Uterus (tissue), 4 donors: ENCODE results near the gene ITPR2. TPM values are rescaled to one million over a fixed set of nuclear protein-coding genes. Genes with fewer than 3 reads are reported as not detected.
"Not testable (repeated sequence)": the region's sequence is repeated elsewhere in the genome, so short reads cannot be mapped to it uniquely, and the experiment has no call there.

Experiments used
- DNase-seq, 2 donors: peaks; one replicate each; pipeline ENCODE4 v3.0.0-alpha.2; 2019 to 2020
- H3K27ac ChIP-seq, 2 donors: fragments of 200-600 bp; sonication (generic); 1 replicate in 1 of 2; 2 replicates in 1 of 2; pipeline ENCODE4 v1.5.1; 2016 to 2018
- H3K27me3 ChIP-seq, 2 donors: fragments of 200-600 bp; sonication (generic); one replicate each; pipeline ENCODE4 v1.5.1; 2018 to 2019; ENCODE audit warnings: control low read depth in 1 of 2
- H3K36me3 ChIP-seq, 2 donors: fragments of 200-600 bp; sonication (generic); one replicate each; pipeline ENCODE4 v1.5.1; 2019; ENCODE audit warnings: control low read depth in 1 of 2
- H3K4me1 ChIP-seq, 2 donors: fragments of 200-600 bp; sonication (generic); one replicate each; pipeline ENCODE4 v1.5.1; 2018 to 2019; ENCODE audit warnings: control low read depth in 1 of 2
- H3K4me3 ChIP-seq, 2 donors: fragments of 200-600 bp; sonication (generic); 1 replicate in 1 of 2; 2 replicates in 1 of 2; pipeline ENCODE4 v1.5.1; 2018 to 2019; ENCODE audit warnings: mild to moderate bottlenecking in 1 of 2
- H3K9me3 ChIP-seq, 2 donors: fragments of 200-600 bp; sonication (generic); one replicate each; pipeline ENCODE4 v1.5.1; 2019; ENCODE audit warnings: control low read depth in 1 of 2
- POLR2A ChIP-seq, 2 donors: fragments of 450-650 bp; IDR thresholded peaks; one replicate each; pipeline ENCODE4 v1.6.1; 2016; ENCODE audit warnings: antibody characterized with exemption in 2 of 2, mild to moderate bottlenecking in 1 of 2, moderate library complexity in 1 of 2
- intact Hi-C: fragments of 100-400 bp; cut with DNase I; formaldehyde crosslinking; loops from one replicate; pipeline ENCODE4 v1.15.1; 2023; ENCODE audit warnings: low total_unique reads
- total RNA-seq, 4 donors: library from RNA; depleted of rRNA in 3 of 4; stranded (reverse); fragments of >200 nt in 3 of 4; gene quantifications; one replicate each; pipeline versions ENCODE4 v1.1.0 to v1.2.4, GENCODE V29; 2014 to 2023
- TF ChIP-seq, protein P1 (sequence below), 4 experiments: fragments of 200-600 bp in 2 of 4; fragments of 450-650 bp in 2 of 4; sonication (generic) in 2 of 4; IDR thresholded peaks; one replicate each; pipeline ENCODE4 v1.5.1; 2016 to 2019; ENCODE audit warnings: antibody characterized with exemption in 4 of 4, mild to moderate bottlenecking in 2 of 4, moderate library complexity in 1 of 4
- donor health status: DM: yes; HTN: yes; CAD: no.

Gene ITPR2
- total RNA-seq, 4 donors from 2014 or later, result 53.5 to 271 (median 60.4) TPM

- Histone ChIP-seq H3K27ac (no peak overlapping the region), H3K4me1 (no peaks in the 10 kb centered on the region), H3K9me3 (no peaks in the 10 kb centered on the region), H3K4me3 (no peak overlapping the region), H3K27me3 (no peaks in the 10 kb centered on the region), H3K36me3 (no peaks in the 10 kb centered on the region)
- DNase-seq, result no peak
- intact Hi-C loops, result no loop called here
- no peak for TF ChIP-seq POLR2A (IDR thresholded peaks at IDR 0.05)
- TF ChIP-seq, protein P1, sequence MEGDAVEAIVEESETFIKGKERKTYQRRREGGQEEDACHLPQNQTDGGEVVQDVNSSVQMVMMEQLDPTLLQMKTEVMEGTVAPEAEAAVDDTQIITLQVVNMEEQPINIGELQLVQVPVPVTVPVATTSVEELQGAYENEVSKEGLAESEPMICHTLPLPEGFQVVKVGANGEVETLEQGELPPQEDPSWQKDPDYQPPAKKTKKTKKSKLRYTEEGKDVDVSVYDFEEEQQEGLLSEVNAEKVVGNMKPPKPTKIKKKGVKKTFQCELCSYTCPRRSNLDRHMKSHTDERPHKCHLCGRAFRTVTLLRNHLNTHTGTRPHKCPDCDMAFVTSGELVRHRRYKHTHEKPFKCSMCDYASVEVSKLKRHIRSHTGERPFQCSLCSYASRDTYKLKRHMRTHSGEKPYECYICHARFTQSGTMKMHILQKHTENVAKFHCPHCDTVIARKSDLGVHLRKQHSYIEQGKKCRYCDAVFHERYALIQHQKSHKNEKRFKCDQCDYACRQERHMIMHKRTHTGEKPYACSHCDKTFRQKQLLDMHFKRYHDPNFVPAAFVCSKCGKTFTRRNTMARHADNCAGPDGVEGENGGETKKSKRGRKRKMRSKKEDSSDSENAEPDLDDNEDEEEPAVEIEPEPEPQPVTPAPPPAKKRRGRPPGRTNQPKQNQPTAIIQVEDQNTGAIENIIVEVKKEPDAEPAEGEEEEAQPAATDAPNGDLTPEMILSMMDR (IDR thresholded peaks at IDR 0.05), result no peak
Observed at GRCh38 chr12:26732005-26732908, 100.7 kb downstream of the ITPR2 start.

- H3K27ac ChIP-seq, result no peak overlapping the region
- H3K4me1 ChIP-seq, result no peaks in the 10 kb centered on the region
- intact Hi-C loops, result no loop called here
- H3K36me3 ChIP-seq, result no peaks in the 10 kb centered on the region
- H3K4me3 ChIP-seq, result no peak overlapping the region
- TF ChIP-seq, protein P1 (IDR thresholded peaks at IDR 0.05), result no peak
- no peak for TF ChIP-seq POLR2A (IDR thresholded peaks at IDR 0.05)
- no peak for DNase-seq
- H3K27me3 ChIP-seq, result no peaks in the 10 kb centered on the region
- no peaks in the 10 kb centered on the region for H3K9me3 ChIP-seq
Observed at GRCh38 chr12:26730481-26731350, 102.3 kb downstream of the ITPR2 start.

DNA sequence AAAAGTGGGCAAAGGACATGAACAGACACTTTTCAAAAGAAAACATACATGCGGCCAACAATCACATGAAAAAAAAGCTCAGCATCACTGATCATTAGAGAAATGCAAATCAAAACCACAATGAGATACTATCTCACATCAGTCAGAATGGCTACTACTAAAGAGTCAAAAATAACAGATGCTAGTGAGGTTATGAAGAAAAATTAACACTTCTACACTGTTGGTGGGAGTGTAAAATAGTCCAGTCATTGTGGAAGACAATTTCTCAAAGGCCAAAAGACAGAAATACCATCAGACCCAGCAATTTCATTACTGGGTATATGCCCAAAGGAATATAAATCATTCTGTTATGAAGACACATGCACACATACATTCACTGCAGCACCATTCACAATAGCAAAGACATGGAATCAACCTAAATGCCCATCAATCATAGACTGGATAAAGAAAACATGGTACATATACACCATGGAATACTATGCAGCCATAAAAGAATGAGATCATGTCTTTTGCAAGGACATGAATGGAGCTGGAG is 103.8 kb downstream of the ITPR2 start:
- intact Hi-C loops, H3K27me3 ChIP-seq, H3K36me3 ChIP-seq, H3K27ac ChIP-seq, H3K4me1 ChIP-seq, H3K4me3 ChIP-seq, DNase-seq, H3K9me3 ChIP-seq: not testable (repeated sequence)

DNA sequence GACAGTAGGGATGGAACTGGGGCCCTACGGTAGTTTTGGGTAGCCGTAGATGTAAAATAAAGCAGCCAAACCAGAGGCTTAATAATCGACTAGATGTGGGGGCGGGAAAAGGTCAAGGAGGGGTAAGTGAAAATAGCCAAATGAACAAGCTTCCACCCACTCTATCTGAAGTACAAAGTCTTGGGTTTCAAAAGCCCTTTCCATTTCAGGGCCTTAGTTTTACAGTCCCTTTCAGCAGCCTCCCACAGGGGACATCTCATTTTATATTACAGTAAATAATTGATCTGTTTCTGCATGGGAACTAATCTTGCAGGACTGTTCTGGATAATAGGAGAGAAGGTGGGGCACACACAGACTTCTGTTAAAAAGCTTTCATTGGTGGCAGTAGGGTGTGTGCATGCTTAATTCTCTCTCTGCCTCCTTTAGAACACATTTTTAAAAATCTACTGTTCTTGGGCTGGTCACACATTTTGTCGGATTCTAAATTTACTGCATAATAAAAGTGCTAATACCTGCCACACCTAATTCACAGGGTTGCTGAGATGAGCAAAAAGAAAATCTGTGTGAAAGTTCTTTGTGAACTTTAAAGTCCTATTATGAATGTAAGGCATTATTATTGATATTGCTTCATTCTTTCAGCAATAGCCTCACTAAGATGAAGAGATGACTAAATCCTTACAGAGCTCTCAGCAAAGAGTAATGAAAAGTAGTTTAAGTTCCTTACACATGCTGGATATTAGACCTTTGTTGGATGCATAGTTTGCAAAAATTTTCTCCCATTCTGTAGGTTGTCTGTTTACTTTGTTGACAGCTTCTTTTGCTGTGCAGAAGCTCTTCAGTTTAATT is 104.6 kb downstream of the ITPR2 start:
- Histone ChIP-seq H3K27me3 (no peaks in the 10 kb centered on the region), H3K27ac (no peak overlapping the region), H3K9me3 (no peaks in the 10 kb centered on the region), H3K36me3 (no peaks in the 10 kb centered on the region), H3K4me1 (no peaks in the 10 kb centered on the region), H3K4me3 (no peak overlapping the region)
- TF ChIP-seq, protein P1 (IDR thresholded peaks at IDR 0.05), result no peak
- intact Hi-C loops, result no loop called here
- DNase-seq, result no peak
